OCI-LY7 (cell line): Measurements from ENCODE around the gene ZNF182.
"Not testable (repeated sequence)": the region's sequence is repeated elsewhere in the genome, so short reads cannot be mapped to it uniquely, and the experiment has no call there.

Experiments used
- CTCF ChIP-seq: fragments of 200-600 bp; sonication (generic); conservative IDR thresholded peaks from 2 replicates; pipeline ENCODE4 v1.5.1; 2014; ENCODE audit warnings: mild to moderate bottlenecking, antibody characterized with exemption, low read length, moderate library complexity, mixed read lengths
- EZH2phosphoT487 ChIP-seq: fragments of 200-600 bp; sonication (generic); IDR thresholded peaks from 2 replicates; pipeline ENCODE4 v1.6.1; 2018; ENCODE audit warnings: low read depth, borderline replicate concordance, mild to moderate bottlenecking, mixed run types, antibody characterized with exemption, low read length, moderate library complexity, mixed read lengths

DNA sequence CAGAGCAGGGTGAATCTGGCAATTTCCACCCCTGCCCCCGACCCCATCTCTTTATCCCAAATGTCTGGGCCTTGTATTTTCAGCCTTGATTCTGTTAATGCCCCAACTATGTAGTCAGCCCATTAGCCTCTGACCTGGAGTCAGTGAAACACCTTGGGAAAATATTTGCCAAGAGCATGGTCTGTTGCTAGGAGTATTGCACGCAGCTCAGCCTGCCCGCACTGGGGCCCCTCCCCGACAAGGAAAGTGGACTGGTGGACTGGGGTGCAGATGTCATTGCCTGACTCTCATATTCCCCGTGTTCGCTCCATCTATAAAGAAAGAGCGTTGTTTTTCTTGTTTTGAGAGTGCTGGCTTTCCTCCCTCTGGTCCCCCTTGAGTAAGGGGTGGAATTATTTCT lies 48.5 kb downstream of the ZNF182 start:
- TF ChIP-seq CTCF, EZH2phosphoT487: not testable (repeated sequence)
